CD4-positive, alpha-beta T cell treated with Interleukin-4 for 1 hour (primary cell): ENCODE data around the gene PHC1.

ENCODE experiments used
- DNase-seq, 2 donors: peaks; one replicate each; pipeline ENCODE4 v3.0.0-alpha.2; 2020 to 2022

The PHC1 gene

GRCh38 chr12:8950702-8951478 lies 36.6 kb downstream of the PHC1 start:
- DNase-seq, result peak; percentile 24 to 74

DNA sequence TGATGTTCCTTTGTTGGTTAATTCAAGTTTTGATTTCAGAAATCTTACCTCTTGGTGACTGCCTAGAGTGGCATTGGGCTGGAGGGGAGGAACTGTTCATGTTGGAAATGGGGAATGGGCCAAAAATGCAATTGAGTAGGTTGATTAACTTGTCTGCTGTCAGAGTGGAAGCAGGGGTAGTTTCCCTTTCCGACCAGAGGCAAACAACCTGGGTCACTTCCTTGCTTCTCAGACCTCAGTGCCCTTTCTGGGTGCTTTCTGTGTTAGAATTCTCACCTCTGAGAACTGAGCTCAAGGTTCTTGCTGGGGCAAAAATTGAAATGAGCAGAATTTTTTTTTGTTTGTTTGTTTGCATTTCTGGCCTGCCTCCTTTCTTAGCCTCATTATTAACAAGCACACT lies 37.4 kb downstream of the PHC1 start:
- peak; percentile 44 to 67 for DNase-seq

DNA sequence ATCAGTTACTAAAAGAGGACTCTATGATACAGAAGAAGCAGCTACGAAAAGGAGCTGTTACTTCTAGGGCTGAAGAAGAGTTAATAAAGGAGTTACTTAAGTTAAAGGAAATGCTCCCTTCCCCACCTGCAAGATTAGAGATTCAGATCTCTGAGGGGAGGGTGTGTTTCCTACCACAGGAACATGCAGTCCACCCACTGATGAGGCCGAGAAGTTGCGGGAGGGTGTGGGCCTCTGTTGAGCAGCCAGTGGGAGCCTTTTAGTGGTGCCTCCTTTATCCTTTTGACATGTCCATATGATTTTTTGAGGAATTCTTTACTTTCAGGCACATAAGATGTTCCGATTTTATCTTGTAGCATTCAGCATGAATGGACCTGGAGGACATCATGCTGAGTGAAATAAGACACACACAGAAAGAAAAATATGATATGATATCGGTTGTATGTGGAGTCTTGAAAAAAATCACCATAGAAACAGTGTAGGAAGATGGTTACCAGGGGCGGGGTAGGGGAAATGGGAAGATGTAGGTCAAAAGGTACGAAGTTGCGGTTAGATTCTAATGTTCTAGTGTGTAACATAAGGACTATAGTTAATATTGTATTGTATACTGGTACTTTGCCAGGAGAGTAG lies 39.6 kb downstream of the PHC1 start:
- DNase-seq, result peak; percentile 68 to 88

- no peak for DNase-seq
These were observed 41.8 kb downstream of the PHC1 start for GRCh38 chr12:8956073-8956472.

DNA sequence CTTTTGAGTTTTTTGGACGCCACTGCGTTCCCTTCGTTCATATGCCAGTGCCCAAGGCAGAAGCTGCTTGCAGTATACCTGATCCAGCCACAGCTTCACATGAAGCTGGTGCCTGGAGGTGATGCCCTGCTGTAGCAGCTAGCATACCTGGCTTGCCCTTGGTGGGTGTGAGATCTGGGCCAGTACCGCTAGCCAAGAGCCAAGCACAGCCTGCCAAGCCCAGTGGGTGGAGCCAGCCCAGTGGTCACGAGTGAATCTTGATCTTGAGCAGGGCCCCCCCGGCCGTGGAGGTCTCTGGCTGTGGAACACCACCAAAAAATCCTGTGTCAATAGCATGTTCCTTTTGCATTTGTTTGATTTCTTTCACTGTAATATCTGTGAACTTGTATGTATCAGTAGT lies 42.5 kb downstream of the PHC1 start:
- no peak for DNase-seq

DNA sequence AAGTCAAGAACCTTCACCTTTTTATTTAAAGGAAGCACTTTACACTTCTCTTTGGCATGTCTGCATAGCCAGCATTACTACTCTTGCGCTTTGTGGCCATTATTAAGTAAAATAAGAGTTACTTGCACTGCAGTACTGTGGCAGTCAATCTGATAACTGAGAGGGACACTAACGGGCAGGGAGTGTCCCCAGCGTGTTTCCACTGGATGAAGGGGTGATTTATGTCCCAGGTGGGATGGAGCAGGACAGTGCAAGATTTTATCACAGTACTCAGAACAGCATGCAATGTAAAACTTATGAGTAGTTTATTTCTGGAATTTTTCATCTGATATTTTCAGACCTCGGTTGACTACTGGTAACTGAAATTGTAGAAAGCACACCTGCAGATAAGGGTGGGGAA lies 43.3 kb downstream of the PHC1 start:
- DNase-seq, result no peak

GRCh38 chr12:8958066-8958465 lies 43.8 kb downstream of the PHC1 start:
- no peak for DNase-seq

DNA sequence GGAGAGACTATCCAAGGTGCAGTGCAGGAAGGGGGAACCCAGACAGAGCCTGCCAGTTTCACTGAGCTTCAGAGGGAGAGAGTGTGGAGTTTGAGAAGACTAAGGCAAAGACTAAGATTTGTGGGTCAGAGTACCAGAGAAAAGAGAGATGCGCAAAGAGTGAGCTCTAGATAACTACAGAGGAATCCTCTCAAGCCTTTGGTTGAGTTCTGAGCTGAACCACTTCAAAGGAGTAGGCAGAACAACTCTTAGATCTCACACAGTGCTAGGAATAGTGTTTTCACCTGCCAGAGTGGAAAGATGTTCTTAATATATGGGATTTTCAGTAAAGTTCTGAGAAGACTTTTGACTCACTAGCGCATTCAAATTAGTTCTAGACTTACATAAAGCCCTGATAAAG lies 45.9 kb downstream of the PHC1 start:
- peak in 1 of 2 donors; percentile 64 for DNase-seq

DNA sequence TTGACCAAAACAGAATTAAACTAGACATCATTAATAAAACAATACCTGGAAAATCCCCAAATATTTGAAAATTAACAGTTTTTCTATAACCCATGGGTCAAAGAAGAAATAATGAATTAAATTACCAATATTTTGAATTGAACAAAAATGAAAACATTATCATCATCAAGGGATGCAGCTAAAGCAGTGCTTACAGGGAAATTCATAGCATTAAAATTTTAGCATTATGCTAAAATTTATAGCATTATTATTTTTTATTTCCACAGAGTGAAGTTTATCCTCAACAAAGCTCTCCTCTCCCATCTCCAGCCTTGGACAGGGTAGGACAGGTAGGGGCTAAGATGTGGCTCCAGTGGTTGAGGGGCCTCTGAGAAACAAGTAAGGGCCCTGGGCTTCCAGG lies 54.5 kb downstream of the PHC1 start:
- DNase-seq, result no peak

DNA sequence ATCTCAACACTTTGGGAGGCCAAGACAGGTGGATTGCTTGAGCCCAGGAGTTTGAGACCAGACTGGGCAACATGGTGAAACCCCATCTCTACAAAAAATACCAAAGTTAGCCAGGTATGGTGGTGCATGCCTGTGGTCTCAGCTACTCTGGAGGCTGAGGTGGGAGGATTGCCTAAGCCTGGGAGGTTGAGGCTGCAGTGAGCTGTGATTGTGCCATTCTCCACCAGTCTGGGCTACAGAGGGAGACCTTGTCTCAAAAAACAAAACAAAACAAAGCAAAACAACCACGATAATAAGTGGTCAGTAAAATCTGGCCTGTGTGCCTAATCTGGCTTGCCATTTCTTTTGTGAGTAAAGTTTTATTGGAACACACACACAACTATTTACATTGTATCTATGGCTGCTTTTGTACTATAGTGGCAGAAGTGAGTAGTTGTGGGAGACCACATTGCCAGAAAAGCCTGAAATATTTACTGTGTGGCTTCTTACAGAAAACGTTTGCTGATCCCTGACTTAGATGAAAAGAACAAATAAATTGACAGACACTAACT lies 55.6 kb downstream of the PHC1 start:
- no peak for DNase-seq

DNA sequence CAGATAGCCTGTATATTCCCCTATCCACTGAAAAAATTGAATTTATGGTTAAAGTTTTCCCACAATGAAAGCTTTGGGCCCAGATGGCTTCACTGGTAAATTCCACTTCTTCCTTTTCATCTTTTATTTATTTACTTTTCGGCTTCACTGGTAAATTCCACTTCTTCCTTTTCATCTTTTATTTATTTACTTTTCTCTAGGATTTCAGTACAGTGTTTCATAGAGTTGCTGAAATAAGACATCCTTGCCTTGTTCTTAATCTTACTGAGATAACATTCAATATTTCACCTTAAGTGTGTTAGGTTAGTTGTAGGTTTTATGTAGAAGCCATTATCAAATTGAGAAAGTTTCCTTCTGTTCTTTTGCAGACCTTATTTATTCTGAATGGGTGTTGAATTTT lies 56.1 kb downstream of the PHC1 start:
- DNase-seq, result no peak

DNA sequence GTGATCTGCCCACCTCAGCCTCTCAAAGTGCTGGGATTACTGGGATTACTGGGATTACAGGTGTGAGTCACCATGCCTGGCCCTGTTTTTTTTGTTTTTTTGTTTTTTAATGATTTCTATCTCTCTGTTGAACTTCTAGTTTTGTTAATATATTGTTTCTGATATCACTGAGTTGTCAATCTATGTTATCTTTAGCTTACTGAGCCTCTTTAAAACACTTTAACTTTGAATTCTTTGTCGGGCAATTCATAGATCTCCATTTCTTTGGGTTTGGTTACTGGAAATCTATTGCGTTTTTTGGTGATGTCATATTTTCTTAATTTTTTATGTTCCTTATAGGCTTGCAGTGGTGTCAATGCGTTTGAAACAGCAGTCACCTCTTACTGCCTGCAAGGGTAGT lies 65.8 kb downstream of the PHC1 start:
- DNase-seq, result no peak

- DNase-seq, result peak in 1 of 2 donors; percentile 24
These were observed 71.0 kb downstream of the PHC1 start for GRCh38 chr12:8985213-8985754.

DNA sequence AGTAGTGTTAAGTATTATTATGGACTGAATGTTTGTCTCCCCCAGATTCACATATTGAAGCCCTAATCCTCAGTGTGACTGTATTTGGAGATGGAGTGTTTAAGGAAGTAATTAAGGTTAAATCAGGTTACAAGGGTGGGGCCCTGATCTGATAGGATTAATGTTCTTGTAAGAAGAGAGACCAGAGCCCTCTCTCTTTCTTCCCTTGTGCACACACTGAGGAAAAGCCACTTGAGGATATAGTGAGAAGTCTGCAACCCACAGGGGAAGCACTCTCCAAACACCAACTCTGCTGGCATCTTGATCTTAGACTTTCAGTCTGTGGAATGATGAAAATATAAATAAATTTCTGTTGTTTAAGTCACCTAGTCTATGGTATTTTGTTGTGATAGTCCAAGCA lies 72.9 kb downstream of the PHC1 start:
- no peak for DNase-seq

- peak in 1 of 2 donors; percentile 24 for DNase-seq
These were observed 73.4 kb downstream of the PHC1 start for GRCh38 chr12:8987685-8988084.

GRCh38 chr12:8989413-8989812 lies 75.1 kb downstream of the PHC1 start, which contains the start of gene KLRG1:
KLRG1 (plus strand) TSS chr12:8989546; CDS start chr12:8989636, 90 bp downstream.
- DNase-seq, result peak in 1 of 2 donors; percentile 65
